Adrenal gland (tissue), 5 donors: ENCODE results near the gene ALDH1L1.

Source experiments
- CTCF ChIP-seq, 6 experiments: fragments of 450-650 bp in 4 of 6; fragments of 200-600 bp in 2 of 6; sonication (generic) in 1 of 6; IDR thresholded peaks; 1 replicate in 5 of 6; 2 replicates in 1 of 6; pipeline versions ENCODE4 v1.5.1 to v1.8.0; 2016 to 2021; ENCODE audit warnings: antibody characterized with exemption in 6 of 6, mild to moderate bottlenecking in 2 of 6, moderate library complexity in 1 of 6
- POLR2A ChIP-seq, 2 donors: fragments of 450-650 bp; IDR thresholded peaks; one replicate each; pipeline ENCODE4 v1.6.1; 2017; ENCODE audit warnings: antibody characterized with exemption in 2 of 2, mild to moderate bottlenecking in 2 of 2, moderate library complexity in 1 of 2
- donor health status: DM: no; HTN: no; CAD: no.

DNA sequence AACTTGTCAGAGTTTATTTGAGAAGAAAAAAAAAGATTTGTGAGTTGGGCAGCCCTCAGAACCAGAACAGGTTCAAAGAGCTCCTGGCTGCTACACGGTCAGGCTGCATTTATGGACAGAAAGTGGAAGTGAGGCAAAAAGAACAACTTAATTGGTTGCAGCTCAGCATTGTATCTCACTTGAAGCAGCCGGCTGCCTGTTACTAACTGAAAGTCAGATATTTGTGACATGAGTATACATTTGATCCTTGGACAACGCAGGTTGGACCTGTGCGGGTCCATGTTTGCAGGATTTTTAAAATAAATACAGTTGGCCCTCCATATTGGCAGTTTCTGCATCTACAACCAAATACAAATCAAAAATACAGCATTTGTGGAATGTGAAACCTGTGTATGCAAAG, 7.5 kb upstream of the ALDH1L1 start:
- TF ChIP-seq POLR2A (IDR thresholded peaks at IDR 0.05) (no peak), CTCF (IDR thresholded peaks at IDR 0.05) (no peak)
